ENCODE data around the gene ABHD11.
A peak's percentile ranks its signal among the peaks of the same experiment; 100 is the strongest.
"Not testable (repeated sequence)": the region's sequence is repeated elsewhere in the genome, so short reads cannot be mapped to it uniquely, and the experiment has no call there.

Gene ABHD11

GRCh38 chr7:73738612-73739386, at the start of gene ABHD11:
Gene ABHD11, minus strand, starts transcription at chr7:73738802. Its CDS starts 32 bp downstream, at chr7:73738770.
- peak; percentile 97 for DNase-seq (ENCODE audit: low read depth)

- not testable (repeated sequence) for DNase-seq (ENCODE audit: low read depth)
These were observed 49.1 kb upstream of the ABHD11 start for GRCh38 chr7:73787786-73788048.

GRCh38 chr7:73786588-73786987, 48.0 kb upstream of the ABHD11 start:
- no peak for DNase-seq (ENCODE audit: low read depth)

GRCh38 chr7:73779517-73779916, 40.9 kb upstream of the ABHD11 start:
- no peak for DNase-seq (ENCODE audit: low read depth)

GRCh38 chr7:73778801-73779389, 40.3 kb upstream of the ABHD11 start:
- DNase-seq (ENCODE audit: low read depth), result no peak

- no peak for DNase-seq (ENCODE audit: low read depth)
These were observed 36.3 kb upstream of the ABHD11 start for GRCh38 chr7:73774923-73775322.

- no peak for DNase-seq (ENCODE audit: low read depth)
These were observed 35.3 kb upstream of the ABHD11 start for GRCh38 chr7:73773700-73774517.

- no peak for DNase-seq (ENCODE audit: low read depth)
These were observed 32.5 kb upstream of the ABHD11 start for GRCh38 chr7:73770860-73771670.

- no peak for DNase-seq (ENCODE audit: low read depth)
These were observed 31.6 kb upstream of the ABHD11 start, which contains the start of gene CLDN3 for GRCh38 chr7:73770002-73770859. Gene CLDN3, minus strand, starts transcription at chr7:73770270. Its CDS starts 221 bp downstream, at chr7:73770049.

- DNase-seq (ENCODE audit: low read depth), result no peak
These were observed 30.9 kb upstream of the ABHD11 start for GRCh38 chr7:73769481-73770001.

GRCh38 chr7:73768641-73769480, 30.3 kb upstream of the ABHD11 start:
- no peak for DNase-seq (ENCODE audit: low read depth)

- no peak for DNase-seq (ENCODE audit: low read depth)
These were observed 28.1 kb upstream of the ABHD11 start for GRCh38 chr7:73766556-73767229.

- DNase-seq (ENCODE audit: low read depth), result no peak
These were observed 24.0 kb upstream of the ABHD11 start for GRCh38 chr7:73762659-73762999.

GRCh38 chr7:73761854-73762658, 23.5 kb upstream of the ABHD11 start:
- no peak for DNase-seq (ENCODE audit: low read depth)

GRCh38 chr7:73758581-73759138, 20.1 kb upstream of the ABHD11 start:
- DNase-seq (ENCODE audit: low read depth), result no peak

GRCh38 chr7:73749931-73750776, 11.6 kb upstream of the ABHD11 start:
- DNase-seq (ENCODE audit: low read depth), result no peak

GRCh38 chr7:73746378-73746777, 7.8 kb upstream of the ABHD11 start:
- DNase-seq (ENCODE audit: low read depth), result no peak

Measured in activated T-helper 9 cell treated with anti-CD3 and anti-CD28 coated beads, Interleukin-2, amount 50 U/mL, for 16 hours (primary cell).